ENCODE measurements around the gene SPATA9.

DNA sequence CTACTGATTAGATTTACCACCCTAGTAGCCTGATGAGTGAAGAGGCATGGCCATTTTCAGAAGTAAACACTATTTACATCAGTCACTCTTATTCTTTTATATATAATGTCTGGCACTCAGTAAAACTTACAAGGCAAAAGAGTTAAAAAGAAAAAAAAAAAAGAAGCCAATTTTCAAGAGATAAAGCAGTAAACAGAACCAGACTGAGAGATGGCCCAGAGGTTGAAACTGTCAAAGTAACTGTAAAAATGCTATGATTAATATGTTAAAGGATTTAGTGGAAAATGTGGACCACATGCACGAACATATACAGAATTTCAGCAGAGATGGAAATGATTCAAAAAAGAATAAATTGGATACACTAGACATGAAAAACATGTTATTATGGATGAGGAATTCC, 69.3 kb downstream of the SPATA9 start:
- TF ChIP-seq CTCF (conservative IDR thresholded peaks at IDR 0.05 in 1 of 2, IDR thresholded peaks at IDR 0.05 in 1 of 2; ENCODE audit: extremely low read depth in 1 of 2, insufficient read depth in 1 of 2, low read depth in 1 of 2, low read length in 2 of 2) = no peak
- TF ChIP-seq EZH2 (IDR thresholded peaks at IDR 0.05; ENCODE audit: borderline replicate concordance, low read length) = no peak

Data from mammary epithelial cell (primary cell).